ENCODE measurements around the gene ATP6V0A1.
A peak's percentile ranks its signal among the peaks of the same experiment; 100 is the strongest.
"Not testable (repeated sequence)": the region's sequence is repeated elsewhere in the genome, so short reads cannot be mapped to it uniquely, and the experiment has no call there.

The ATP6V0A1 gene

DNA sequence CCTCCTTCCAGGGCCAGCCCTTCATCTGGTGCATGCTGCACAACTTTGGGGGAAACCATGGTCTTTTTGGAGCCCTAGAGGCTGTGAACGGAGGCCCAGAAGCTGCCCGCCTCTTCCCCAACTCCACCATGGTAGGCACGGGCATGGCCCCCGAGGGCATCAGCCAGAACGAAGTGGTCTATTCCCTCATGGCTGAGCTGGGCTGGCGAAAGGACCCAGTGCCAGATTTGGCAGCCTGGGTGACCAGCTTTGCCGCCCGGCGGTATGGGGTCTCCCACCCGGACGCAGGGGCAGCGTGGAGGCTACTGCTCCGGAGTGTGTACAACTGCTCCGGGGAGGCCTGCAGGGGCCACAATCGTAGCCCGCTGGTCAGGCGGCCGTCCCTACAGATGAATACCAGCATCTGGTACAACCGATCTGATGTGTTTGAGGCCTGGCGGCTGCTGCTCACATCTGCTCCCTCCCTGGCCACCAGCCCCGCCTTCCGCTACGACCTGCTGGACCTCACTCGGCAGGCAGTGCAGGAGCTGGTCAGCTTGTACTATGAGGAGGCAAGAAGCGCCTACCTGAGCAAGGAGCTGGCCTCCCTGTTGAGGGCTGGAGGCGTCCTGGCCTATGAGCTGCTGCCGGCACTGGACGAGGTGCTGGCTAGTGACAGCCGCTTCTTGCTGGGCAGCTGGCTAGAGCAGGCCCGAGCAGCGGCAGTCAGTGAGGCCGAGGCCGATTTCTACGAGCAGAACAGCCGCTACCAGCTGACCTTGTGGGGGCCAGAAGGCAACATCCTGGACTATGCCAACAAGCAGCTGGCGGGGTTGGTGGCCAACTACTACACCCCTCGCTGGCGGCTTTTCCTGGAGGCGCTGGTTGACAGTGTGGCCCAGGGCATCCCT, 84.8 kb downstream of the ATP6V0A1 start:
- no peak for DNase-seq

GRCh38 chr17:42544874-42545283, 86.2 kb downstream of the ATP6V0A1 start:
- DNase-seq: no peak

- not testable (repeated sequence) for DNase-seq
Measured at GRCh38 chr17:42545755-42546505, 87.3 kb downstream of the ATP6V0A1 start.

DNA sequence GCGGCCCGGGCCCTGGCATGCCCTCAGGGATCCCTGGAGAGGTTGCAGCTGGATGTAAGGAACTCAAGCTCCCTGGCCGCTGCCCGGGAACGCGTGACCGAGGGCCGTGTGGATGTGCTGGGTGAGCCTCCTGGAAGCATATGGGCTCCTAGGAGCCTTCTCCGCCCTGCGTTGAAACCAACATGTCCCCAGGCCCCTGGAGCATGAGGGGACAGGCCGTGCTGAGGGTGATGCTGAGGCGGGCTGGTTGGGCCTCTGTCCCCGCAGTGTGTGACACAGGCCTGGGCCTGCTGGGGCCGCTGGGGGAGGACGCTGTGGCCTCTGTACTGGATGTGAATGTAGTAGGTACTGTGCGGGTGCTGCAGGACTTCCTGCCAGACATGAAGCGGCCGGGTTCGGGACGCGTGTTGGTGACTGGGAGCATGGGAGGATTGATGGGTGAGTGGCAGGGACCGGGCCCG, 88.4 kb downstream of the ATP6V0A1 start:
- no peak for DNase-seq

DNA sequence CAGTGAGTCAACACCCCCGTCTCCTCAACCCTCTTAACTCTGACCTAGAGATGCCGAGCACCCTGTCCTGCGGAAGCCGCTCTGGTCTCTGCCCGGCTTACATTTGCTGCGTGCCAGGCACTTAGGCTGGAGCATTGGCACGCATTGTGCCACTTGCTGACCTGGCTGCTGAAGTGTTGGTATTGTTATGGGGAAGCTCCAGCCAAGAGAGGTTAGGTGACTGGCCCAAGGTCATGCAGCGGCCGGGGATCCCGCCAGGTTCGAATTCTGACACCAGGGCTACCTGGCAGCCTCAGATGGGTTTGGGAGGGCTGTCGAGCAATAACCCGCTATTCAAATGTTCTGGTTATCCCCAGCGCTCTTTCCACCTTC, 89.0 kb downstream of the ATP6V0A1 start:
- no peak for DNase-seq

GRCh38 chr17:42548070-42548837, 89.6 kb downstream of the ATP6V0A1 start:
- DNase-seq: peak; percentile 68

- DNase-seq: no peak
Measured at GRCh38 chr17:42548993-42549755, 90.5 kb downstream of the ATP6V0A1 start.

DNA sequence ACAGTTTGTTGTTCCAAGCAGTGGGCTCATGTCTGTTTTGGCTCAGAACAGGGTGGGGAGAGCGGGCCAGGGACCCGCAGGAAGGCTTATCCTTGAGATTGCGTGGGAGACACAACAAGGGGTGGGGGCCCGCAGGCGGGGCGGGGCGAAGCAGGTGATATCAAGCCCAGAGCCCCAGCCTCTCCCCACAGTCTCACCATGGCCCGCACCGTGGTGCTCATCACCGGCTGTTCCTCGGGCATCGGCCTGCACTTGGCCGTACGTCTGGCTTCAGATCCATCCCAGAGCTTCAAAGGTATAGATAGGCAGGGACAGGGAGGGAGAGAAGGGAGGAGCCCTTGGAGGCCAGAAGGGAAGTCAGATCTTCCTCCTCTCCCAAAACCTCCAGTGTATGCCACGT, 94.1 kb downstream of the ATP6V0A1 start, which contains the start of gene HSD17B1:
Gene HSD17B1, plus strand, starts transcription at position 188 of the 400 bp plus-strand sequence. Its CDS starts 11 bp downstream, at position 199.
- DNase-seq: not testable (repeated sequence)

GRCh38 chr17:42553161-42553818, 94.6 kb downstream of the ATP6V0A1 start:
- DNase-seq: no peak

DNA sequence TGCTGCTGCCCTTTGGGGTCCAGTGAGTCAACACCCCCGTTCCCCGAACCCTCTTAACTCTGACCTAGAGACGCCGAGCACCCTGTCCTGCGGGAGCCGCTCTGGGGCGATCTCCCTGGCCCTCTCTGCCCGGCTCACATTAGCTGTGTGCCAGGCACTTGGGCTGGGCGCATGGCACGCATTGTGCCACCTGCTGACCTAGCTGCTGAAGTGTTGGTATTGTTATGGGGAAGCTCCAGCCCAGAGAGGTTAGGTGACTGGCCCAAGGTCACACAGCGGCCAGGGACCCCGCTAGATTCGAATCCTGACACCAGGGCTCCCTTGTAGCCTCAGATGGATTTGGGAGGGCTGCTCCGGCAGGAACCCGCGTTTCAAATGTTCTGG, 95.2 kb downstream of the ATP6V0A1 start:
- no peak for DNase-seq

GRCh38 chr17:42554250-42555121, 95.8 kb downstream of the ATP6V0A1 start:
- peak; percentile 50 for DNase-seq

DNA sequence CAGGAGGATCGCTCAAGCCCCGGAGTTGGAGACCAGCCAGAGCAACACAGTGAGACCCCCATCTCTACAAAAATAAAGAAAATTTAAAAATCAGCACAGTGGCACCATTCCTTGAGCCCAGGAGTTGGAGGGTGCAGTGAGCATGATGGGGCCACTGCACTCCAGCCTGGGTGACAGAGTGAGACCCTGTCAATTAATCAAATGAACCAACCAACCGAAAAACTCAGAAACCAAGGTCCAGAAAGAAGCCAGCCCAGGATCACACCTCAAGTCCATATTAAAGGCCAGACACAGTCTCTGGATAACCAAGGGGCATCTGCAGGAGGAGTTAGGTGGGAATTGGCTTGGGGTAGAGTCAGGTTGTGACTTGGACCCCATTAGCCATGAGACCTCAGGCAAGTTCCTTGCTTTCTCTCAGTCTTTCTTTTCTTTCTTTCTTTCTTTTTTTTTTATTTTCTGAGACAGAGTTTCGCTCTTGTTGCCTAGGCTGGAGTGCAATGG, 96.5 kb downstream of the ATP6V0A1 start:
- no peak for DNase-seq

DNA sequence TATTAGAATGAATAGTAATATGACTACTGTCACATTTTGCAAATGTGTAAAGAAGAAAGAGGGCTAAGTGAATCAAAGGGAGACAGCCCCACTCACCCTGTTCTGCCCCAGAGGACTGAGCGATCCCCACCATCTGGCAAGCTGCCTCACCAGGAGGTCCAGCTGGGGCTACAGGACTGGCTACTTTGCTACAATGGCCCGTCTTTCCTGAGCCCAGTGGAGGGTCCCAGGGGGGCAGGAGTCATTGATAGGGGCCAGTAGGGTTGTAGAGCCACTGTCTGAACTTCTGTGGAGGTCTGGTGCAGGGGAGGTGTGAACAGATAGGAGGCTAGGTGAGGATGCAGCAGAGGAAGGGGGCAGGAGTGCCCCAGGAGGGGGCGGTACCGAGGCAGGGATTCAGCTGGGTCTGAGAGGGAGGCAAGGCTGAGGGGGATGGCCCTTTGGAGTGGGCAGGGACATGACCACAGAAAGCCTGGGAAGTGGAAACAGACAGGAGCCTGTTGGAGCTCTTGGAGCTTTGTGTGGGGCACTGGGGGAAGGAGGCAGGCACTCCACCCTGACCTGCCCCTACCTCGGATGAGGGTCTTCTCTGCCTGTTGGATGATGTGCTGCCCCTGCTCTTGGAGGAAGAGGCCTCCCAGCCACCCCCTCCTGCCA, 97.4 kb downstream of the ATP6V0A1 start:
- DNase-seq: not testable (repeated sequence)

DNA sequence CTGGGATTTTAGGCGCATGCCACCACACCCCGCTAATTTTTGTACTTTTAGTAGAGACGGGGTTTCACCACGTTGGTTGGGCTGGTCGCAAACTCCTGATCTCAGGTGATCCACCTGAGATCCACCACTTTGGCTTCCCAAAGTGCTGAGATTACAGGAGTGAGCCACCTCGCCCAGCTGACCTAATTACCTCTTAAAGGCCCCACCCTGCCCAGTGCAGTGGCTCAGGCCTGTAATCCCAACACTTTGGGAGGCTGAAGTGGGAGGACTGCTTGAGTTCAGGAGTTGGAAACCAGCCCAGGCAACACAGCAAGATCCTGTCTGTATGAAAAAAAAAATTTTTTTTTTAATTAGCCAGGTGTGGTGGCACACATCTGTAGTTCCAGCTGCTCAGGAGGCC, 100.4 kb downstream of the ATP6V0A1 start:
- DNase-seq: no peak

- DNase-seq: no peak
Measured at GRCh38 chr17:42560246-42560645, 101.6 kb downstream of the ATP6V0A1 start.

GRCh38 chr17:42561897-42562387, 103.3 kb downstream of the ATP6V0A1 start, which contains the start of gene COASY:
Gene COASY, plus strand, starts transcription at chr17:42562148. Its CDS starts 475 bp downstream, at chr17:42562623.
- peak; percentile 85 for DNase-seq

DNA sequence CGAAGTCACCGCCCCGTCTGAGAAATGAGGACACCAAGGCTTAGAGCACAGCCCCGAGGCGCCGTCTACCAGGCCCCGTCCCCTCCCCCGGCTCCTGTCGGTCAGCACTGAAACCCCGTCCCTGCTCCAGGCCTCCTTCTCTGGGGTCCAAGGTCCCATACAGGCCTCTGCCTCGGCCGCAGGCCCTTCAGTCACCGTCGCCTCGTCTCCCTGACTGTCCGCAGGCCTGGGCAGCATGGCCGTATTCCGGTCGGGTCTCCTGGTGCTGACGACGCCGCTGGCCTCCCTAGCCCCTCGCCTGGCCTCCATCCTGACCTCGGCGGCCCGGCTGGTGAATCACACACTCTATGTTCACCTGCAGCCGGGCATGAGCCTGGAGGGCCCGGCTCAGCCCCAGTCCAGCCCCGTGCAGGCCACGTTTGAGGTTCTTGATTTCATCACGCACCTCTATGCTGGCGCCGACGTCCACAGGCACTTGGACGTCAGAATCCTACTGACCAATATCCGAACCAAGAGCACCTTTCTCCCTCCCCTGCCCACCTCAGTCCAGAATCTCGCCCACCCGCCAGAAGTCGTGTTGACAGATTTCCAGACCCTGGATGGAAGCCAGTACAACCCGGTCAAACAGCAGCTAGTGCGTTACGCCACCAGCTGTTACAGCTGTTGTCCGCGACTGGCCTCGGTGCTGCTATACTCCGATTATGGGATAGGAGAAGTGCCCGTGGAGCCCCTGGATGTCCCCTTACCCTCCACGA, 103.9 kb downstream of the ATP6V0A1 start:
- no peak for DNase-seq

DNA sequence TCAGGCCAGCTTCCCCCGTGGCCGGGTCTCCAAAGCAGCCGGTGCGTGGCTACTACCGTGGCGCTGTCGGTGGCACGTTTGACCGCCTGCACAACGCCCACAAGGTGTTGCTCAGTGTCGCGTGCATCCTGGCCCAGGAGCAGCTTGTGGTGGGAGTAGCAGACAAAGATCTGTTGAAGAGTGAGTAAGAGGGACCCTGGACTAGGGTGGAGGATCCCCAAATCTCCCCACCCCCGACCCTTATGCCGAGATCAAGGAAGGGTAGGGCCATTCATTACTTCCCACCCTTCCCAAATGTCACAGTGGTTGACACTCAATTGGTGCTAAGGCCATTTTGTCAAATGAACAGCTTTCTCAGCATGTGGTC, 104.4 kb downstream of the ATP6V0A1 start:
- no peak for DNase-seq

DNA sequence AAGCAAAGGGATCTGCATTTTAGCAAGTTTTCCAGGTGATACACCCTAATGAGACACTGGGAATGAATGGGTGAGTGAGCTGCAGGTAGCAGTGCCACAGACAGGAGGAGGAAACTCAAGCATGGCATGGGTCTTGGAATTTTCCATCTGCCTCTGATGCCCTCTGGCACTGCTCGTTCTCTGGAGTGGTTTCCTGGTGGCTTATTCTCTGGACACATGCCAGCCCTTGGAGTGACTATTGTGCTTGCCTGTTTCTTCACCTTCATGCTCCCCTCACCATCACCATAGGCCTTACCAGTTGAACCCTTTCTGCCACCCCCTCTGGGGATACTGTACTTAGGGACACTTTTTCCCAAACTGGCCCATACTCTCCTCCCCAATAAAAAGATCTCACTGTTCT, 104.9 kb downstream of the ATP6V0A1 start:
- no peak for DNase-seq
